Left renal cortex interstitium (tissue), 4 donors: Measurements from ENCODE around the gene LSG1. TPM values are rescaled to one million over a fixed set of nuclear protein-coding genes. Genes with fewer than 3 reads are reported as not detected.
A peak's percentile ranks its signal among the peaks of the same experiment; 100 is the strongest.

Experiments used
- DNase-seq, 4 donors: peaks; one replicate each; pipeline ENCODE4 v3.0.0-alpha.2; 2013; ENCODE audit warnings: low read depth in 4 of 4, low spot score in 2 of 4, missing footprints in 1 of 4
- polyA plus RNA-seq, 4 donors: library from polyadenylated mRNA; unstranded; fragments of 120-200 nt; gene quantifications; one replicate each; pipeline ENCODE4 v1.2.1, GENCODE V29; 2013; ENCODE audit not compliant: insufficient read length in 4 of 4

Gene LSG1
- 10 to 100 TPM; 29.9 to 50.8 (median 42.2) TPM for polyA plus RNA-seq

DNA sequence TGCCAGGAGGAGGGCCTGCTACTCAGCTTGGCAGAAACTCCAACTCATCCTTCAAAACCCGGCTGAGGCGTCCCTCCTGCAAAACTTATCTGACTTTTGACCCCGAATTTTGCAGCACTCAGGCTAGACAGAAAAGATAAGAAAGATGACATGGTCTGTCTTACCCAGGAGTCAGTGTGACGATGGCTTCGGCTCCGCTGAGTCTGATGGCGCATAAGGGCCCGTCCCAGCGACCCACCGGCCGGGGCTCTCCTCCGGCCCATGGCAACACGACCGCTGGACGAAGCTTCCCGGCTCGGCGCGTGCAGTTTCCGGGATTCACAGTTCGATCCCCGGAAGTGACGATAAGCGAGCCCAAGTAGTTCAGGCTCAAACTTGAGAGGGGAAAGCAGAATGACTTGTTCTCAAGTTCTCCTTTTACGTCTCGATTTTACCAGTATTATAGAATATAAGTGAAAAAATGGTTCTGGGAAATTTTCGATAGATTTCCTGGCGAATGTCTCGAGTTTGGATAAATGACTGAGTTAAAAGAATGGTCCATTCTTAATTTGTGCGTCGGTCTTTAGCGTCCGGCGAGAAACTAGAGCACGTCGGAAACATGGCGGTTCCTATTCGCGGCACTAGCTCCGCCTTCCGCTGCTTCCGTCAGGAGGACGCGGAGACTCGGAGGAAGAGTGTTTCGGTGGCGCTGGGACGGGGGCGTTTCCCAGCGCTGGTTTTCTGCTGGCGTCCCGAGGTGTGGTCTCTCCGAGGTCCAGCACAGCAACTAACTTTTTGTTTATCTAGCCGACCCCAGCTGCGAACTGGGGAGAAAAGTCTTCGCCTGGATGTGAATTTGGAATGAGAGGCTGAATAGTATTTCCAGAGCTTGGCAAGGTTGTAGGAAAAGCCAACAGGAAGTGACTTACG lies at the start of gene LSG1:
TSS of gene LSG1 (minus strand) at position 292 of the 909 bp plus-strand sequence. CDS start at position 263, 29 bp downstream.
- DNase-seq: peak; percentile 96 to 99 (median 96)

DNA sequence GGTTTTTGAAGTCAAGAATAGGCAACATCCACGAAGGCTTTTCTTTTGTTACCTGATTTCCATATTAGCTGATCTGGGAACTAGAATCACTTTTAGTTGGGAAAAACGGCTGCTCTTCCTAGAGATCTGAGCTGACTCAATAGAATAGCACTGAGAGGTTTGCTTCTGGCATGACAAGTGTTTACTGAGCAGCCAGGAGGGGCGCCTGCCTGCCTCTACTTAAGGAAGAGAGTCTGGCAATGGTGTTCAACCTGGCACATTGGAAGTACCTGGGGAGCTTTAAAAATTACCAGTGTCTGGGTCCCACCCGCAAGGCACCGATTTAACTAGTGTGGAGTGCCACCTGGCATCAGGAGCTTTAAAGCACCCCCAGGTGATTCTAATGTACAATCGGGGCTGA lies 48.1 kb upstream of the LSG1 start:
- DNase-seq: no peak

DNA sequence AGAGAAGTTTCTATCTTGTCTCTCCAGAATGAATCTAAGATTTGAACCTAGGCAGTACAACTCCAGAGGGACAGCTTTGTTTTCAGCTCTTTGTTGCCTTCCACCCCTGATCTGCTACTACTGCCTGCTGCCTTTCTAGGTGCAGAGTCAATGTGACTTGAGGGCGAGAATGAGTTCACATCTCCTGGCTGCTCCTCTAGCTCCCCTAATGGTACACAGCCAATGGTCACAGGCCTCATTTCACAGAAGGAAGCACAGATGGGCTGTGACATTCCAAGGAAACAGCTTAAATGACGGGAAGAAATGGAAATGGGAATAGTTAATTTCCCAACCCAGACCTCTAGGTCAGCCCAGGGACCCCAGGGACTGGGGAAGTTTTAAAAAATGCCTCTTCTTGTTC lies 46.1 kb upstream of the LSG1 start:
- DNase-seq: no peak

DNA sequence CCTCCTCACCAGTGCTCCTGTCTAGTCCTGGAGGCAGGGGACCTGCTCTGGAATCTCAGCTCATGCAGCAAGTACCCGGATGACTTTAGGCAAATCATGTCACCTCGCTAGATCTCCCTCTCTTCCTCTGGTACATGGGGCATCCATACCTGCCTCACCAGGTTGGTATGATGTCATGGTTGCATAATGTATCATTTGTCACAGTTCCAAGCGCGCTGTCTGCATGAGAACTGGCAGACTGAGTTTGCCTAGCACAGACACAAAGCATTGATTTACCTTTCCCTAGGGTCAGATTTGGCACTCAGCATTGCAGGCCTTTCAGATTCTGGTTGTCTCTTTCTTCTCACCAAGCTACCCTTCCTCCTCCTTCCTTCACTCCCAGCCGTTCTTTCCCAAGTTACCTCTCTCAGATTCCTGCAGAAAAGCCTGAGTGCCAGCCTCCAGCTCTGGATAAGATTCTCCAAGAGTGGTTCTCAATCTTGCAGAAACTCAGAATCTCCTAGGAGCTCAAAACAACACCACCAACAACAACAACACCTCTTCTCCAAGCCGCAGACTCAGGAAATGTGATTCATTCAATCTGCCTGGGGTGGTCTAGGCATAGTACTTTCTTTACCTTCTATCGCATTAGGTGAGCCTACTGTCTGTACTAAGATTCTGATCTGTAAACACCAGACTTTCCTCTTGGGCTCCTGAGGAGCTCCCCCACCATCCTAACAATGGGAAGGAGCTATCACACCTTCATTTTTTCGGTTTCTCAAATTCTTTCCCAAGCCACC lies 43.2 kb upstream of the LSG1 start:
- no peak for DNase-seq

DNA sequence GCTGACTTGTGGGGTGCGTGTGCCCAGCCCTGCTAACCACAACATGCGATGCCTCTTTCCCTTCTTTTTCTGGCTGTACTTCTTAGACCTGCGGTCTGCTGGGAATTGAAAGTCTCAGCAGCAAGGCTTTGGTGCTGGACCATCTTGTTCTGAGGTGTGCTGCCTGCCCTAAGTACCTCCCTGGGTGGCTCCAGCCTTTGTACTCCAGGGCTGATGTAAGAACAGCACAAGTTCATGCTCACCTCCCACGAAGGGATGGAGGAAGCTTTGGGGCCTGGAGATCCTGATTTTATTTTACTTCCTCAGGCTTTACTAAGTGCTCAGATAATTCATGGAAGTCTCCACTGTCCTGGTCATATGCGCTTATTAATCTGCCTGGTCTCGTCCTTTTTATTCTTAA lies 42.6 kb upstream of the LSG1 start:
- no peak for DNase-seq

DNA sequence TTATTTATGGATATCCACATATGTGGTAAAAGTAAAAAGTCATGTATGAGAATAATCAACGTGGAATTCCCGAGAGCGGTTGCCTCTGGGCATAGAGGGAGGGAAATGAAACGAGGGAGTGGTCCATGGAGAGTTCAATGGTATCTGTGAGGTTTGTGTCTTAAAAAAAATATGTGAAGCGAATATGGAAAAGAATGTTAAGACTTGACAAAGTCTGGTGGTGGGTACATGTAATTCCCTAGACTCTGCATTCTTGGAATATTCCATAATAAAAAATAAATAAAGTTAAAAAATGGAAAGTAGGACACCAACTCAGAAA lies 42.1 kb upstream of the LSG1 start:
- DNase-seq: no peak

DNA sequence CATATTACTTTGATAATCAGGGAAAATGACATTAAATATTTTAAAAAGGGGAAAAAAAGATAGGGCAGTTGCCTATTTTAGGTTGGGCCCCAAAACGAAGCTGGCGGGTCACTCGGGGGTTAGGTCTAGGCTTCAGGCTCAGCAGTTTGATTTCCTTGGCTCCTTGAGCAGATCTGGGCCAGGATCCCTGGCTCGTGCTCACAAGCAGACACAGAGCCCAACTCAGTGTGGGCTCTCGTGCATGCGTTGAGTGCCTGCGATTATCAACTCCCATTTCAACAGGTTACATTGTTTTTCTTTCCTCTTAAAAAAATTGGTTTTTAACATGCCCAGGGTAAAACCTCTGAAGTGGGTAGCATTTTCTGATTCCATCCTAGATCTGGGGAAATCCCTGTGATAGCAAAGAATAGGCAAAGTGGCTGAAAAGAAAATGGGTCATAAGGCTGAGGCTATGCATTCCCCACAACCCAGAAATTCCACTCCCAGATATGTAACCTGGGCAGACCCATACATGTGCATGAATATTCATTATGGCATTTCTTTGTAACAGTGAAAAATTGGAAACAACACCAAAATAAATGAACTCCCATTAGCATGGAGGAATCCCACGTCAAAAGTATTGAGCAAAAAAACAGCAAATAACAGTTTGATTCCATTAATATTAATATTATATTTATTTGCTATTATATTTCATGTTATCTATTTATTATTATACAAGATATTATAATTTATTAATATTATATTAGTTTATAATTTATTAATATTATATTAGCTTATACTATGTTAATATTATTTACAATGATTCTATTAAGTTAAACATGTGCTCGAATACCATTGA lies 41.5 kb upstream of the LSG1 start:
- DNase-seq: no peak

DNA sequence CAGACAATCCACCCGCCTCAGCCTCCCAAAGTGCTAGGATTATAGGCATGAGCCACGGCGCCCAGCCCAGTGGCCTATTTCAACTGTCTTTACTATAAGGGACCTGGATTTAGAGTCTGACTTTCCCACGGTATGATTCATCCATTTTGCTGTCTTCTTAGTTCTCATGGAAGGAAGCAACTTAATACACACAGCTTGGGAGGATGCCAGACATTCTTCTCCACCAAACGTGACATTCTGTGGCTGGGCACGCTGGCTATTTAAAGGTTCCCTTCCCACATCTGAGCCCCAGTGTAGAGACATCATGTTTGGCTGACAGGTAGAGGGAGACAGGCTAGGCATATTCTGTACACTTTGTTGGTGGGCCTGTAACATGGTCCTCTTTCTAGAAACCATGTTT lies 39.9 kb upstream of the LSG1 start:
- DNase-seq: no peak

DNA sequence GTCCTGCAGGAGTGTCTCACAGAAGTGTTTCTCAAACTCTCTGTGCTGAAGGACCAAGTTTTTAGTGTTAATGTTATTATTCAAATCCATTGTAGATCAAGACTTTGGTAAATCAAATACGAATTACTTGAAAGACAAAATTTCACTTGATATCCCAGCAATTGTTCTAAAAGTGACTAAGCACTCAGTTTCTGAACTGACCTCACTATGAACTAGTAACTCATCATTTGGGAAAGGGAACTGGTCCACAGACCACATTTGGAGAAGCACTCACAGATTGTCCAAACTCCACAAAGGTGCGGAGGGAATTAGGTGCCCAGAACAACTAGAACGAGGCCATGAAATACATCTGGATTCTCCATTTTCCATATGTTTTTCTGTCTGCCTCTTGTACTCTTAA lies 39.3 kb upstream of the LSG1 start:
- no peak for DNase-seq

DNA sequence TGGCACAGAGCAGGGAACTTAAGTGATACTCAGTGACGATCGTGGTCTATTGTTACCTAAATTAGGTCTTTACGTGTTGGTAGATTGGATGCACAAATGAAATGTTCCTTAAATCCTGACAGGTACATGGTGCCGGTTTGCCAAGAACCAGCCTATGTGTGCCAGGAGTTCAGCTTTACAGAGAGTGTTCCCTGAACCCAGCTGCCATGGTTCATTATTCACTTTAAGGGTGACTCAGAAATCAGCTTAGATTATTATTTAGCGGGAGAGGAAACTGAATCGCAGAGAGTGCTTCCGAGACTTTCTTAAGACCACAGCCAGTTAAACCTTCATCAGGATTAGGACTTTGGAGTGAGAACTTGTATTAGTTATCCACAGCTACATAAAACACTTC lies 35.2 kb upstream of the LSG1 start:
- no peak for DNase-seq

DNA sequence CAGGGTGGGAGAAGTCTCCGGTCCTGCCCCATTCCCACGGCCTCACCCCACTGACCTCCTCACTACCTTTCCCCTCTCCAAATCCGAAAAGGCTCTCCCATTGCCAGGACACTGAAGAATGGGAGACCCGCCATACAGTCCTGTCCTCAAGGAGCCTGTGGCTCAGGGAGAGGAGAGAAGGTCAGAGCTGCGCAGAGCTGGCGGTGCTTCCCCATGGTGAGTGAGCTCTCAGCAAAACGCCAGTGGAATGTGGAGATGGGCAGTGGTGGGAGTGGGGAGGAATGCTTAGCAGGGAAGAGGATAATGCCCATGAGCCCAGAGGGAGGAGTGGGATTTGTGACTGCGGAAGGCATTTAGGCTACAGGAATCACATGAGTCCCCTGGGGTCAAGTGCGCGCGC lies 33.8 kb upstream of the LSG1 start:
- DNase-seq: no peak

DNA sequence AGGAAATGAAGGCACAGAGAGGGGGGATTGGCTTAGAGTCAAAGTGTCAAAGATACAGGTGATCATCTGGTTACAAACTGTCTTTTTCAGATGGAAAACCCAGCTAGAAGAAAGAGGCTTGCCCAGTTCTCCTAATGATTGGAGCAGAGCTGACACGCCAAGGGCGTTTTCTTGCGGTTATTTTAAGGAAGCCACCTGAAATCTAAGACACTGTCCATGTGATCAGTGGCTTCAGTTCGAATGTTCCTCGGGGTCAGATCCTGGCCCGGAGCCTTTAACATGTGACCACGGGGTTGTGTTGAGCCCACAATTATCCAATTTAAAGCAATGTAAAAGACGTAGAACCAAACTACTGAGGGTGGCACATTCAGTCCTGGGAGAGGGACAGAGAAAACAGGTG lies 33.2 kb upstream of the LSG1 start:
- DNase-seq: no peak

DNA sequence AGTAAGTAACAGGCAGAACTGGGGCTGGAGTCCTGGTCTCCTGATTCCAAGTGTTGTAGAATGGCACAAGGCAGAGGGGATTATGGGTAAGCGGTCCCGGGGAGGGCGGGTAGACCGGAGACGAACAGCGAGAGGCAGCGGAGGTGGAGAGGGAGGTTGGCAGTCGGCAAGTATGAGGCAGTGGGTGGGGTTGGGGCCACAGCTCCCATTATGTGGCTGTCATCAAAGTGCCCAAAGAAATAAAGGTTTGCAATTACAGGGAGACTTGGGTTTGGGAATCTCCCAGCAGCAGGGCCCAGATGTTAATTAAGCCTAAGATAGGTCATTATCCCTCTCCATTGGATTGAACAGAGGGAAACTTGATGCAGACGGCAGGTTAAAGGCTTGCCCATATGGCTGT lies 30.6 kb upstream of the LSG1 start:
- DNase-seq: no peak

DNA sequence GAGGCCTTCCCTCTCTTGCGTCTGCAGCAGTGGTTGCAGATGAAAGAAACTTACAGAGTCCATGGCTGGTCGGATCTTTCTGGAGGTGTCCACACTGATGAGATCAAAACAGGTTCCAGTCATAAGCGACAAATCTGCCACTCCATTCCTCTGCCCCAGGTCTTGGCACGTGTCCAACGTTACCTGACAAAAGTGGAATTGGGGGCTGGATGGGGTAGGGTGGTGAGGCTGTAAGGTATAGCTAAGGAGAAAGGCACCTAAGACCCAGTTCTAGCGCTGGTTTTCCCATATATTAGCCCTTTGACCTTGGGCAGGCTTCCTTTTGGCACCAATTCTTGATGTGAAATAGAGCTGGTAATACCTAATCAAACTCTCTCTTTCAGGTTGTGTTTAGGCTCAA lies 24.7 kb upstream of the LSG1 start:
- DNase-seq: no peak

DNA sequence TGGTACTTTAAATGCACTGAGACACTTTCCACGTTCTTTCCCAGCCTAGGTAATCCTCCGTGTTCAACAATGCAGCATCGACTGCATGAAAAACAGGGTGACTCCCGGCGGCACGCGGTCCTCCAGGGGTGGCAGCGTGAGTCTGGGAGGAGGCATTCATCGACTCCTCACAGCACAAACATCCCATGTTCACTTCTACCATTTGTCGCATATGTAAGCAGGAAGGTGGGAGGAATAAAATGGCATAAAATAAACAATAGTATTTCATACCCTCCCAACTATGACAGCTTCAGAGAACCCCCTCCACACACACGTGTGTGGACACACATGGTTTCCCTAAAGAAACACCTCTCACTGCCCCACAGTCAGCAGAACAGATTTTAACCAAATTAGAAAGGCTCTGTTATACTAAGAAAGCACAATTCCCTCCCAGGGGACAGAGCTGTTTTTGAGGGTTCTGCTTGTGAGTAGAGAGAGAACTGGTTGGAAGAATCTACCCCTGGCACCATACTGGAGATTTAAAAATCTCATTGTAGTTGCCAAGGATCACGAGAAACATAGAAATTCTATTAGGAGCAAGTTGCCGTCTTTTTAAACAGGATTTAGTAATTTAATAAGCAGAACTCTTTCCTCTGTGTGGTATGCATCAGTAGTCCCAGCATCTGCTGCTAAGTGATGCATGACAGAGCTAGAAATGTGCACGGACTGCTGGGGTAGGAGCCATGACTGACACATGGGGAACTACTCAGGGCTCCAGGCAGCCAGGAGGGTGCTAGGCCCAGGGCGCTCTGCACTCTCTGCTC lies 19.7 kb upstream of the LSG1 start:
- DNase-seq: peak in 2 of 4 donors; percentile 19 to 21

DNA sequence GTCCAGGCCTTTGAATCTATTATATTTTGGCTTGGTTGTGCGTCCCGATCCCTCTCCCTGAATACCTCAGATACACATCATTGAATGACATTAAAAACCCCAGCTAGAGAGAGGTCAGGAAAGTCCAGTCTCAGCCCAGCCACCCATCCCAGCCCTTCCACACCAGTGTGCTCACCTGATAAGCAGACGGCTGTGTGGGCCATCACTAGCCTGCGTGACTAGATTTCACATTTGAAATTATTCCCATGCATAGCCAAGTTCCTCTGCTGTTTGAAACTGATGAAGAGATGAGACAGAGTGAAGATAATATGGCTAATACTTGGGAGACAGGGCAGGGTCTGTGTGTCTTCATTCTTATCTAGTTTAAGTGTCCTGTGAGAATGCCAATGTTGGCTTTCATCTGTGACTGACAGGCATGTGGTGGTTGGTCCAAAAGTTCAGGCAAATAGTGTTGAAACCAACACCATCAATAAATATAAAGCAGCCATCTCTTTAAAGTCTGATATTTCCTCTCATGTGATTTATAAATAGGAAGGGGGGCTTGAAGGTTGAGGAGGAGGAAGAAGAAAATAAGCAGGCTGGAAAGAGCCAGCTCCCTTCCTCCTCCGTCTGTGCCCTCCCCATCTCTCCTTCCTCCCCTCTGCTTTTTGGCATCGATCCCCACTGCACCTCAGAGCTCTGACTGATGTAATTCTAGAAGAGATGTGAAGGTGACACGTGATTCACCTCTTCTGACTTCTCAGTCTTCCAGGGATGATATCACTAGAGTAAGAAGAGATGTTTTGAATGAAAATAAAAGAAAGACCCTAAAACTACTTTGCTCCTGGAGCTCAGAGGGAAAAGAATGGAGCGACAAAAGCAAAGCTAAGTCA lies 18.7 kb upstream of the LSG1 start:
- DNase-seq: no peak

DNA sequence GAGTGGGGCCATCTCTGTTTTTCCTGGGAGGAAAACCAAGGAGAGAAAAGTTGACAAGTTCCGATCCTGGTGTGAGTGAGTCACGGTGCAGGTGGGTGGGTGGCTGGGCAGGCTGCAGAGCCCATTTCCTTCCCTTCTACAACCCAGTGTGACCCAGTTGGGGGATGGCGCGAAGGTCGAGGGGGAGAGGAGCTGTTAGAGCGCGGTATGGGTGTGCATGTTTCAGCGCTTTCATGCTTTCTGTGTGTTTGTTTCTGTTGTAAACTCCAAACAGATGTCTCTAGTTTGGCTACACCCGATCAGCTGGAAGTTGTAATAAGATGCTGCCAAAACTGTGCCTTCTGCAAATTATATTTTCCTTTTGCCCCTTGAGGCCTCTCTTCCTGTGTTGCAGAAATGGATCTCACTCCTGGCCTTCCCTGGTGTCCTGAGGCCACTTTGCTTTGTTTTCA lies 17.5 kb upstream of the LSG1 start:
- peak in 2 of 4 donors; percentile 45 to 47 for DNase-seq

DNA sequence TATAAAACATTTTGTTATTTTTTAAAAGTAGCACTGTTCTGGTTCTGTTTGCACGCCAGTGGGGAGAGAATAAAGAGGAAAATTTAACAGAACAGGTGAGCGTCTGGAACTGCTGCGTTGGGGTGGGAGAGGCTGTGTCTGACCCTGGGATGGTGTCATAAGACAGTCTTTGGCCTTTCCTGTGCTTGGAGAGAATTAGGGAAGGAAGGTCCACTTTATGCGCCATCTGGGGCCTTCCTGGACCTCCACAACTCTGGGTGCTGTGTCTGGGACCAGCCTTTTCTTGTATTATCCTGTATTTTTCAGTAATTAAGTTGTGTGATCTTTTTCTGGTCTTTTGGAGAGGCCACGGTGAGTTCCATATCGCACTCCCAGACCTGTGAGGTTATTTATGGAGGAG lies 17.0 kb upstream of the LSG1 start:
- DNase-seq: no peak

DNA sequence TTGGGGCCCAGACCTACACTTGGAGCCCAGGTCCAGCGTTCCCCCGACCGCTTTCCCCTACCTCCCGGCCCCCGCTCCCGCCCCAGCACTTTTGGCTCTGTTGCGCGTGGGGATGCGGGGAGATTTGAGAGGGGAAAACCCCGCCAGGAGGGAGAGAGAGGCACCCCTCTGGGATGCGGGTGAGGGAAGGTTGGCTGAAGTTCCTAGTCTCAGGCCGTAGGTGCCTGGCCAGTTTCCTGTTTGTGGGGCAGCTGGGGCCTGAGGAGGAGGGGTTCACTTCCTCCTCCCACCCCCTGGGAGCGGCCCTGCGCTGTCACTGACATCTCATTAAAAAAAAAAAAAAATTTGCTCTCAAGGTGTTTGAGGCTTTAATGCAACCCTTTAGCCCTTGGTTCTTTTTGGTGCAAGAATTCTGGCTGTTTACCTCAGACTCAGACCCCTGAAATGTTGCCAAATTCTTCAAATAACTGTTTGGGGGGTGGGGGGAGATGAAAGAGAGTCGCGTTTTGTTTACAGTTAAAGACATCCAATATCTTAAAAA lies 16.3 kb upstream of the LSG1 start:
- peak in 2 of 4 donors; percentile 14 to 15 for DNase-seq
